Midbrain (tissue), 1 donor: ENCODE results near the gene TNFRSF9.
"Not testable (repeated sequence)": the region's sequence is repeated elsewhere in the genome, so short reads cannot be mapped to it uniquely, and the experiment has no call there.

Experiments used
- DNase-seq: peaks from one replicate; lab custom pipeline; 2025; lab: John Stamatoyannopoulos, UW

TNFRSF9 gene

DNA sequence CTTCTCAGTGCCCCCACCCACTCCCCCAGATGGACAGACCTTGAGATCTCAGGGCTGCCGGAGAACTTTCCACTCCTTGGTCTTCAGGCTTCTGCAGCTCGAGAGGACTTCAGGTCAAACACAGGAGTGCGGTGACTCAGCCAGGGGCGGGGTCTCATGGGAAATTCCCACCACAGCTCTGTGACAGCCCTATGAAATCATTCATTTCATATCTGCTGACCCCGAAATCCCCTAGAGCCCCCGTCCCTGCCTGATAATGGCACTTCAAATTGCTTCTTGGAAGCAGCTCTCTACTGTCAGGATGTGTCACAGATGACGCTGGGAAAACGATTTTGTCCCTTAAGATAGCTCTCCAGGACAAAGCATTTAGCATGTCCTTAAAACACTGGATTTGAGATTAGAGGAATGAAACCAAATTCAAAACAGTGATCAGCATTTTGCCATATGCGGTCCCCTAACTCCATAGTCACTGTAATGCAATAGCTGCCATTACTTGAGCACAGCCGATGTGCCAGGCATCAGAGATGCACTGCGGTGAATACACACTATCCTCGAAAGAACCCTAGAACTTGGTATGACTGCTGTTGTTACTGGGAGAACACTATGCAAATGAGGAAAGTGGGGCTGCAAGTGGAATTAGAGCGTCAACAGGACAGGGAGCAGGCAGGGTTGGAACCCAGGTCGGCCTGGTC lies at the start of gene TNFRSF9:
TSS of gene TNFRSF9 (minus strand) at position 95 of the 692 bp plus-strand sequence. CDS start 845 bp downstream, outside the sequence.
- DNase-seq: no peak

DNA sequence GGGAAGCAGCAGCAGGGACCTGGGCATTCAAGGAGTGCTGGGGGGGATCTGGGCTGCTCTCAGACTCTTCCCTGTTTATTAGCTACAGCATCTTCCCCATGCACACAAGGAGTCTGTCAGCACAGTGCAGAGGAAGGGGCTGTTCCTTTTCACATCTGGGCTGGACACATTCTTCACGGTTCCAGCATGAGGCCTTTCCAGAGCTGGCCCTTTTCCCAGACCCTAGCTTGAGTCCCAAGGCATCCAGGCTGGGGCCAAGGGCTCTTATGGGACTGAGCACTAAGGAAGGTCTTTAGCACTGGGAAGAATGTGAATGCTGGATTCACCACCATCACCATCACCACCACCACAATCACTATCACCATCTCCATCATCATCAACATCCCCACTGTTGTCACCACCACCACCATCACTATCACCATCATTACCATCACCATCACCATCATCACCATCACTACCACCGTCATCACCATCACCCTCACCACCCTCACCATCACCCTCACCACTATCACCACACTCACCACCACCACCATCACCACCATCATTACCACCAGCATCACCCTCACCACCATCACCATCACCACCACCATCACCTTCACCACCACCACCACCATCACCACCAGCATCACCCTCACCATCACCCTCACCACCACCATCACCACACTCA lies 49.3 kb upstream of the TNFRSF9 start:
- DNase-seq: no peak

DNA sequence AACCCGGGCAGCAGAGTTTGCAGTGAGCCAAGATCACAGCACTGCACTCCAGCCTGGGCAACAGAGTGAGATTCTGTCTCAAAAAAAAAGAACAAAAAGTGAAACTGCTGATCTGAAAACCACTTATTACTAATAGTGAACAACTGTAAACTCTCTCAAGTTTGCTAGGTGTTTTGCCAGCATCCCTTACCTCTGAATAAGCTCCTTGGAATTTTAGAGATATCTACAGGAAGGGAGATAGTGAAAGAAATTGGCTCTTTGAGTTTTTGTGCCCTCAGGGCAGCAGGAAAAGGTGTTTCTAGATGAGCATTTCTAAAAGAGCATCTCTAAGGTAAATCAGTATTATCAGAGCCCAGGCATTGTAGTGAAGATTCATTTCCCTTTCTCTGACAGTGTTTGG lies 47.9 kb upstream of the TNFRSF9 start:
- DNase-seq: no peak

- DNase-seq: no peak
Measured at GRCh38 chr1:7987528-7987927, 46.9 kb upstream of the TNFRSF9 start.

DNA sequence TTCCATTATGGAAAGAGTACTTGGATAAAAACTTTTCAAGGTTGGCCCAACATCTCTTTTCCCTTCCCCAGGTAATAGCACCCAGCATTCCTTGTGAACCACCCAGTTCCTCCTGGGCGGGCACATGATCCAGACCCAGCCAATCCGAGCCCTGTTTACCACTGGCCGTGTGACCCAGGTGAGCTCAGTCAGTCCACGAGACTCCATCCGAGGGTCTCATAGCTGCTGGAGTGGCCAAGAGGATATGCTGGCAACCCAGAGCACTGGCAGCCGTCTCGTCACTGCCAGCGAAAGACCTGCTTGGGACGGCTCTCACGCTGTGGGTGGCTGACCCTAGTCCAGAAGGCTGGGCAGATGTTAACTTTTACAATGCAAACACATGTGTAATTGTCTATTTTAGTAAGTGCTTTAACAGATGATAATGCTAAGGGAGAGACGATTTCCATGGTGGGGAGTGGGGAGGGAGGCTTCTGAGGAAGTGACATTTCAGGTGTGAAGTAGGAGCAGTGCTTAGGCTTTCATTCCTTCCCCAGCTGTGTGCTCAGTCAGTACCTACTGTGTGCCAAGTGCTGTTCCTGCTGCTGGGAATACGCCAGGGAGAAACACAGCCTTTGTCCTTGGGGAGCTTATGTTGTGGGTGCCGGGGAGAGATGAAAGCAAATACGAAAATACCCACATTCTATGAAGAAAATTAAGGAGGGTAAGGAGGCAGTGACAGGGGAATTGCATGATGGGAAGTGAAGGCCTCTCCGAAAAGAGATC lies 45.4 kb upstream of the TNFRSF9 start:
- no peak for DNase-seq

- no peak for DNase-seq
Measured at GRCh38 chr1:7984811-7985210, 44.2 kb upstream of the TNFRSF9 start.

- no peak for DNase-seq
Measured at GRCh38 chr1:7983086-7983778, 42.6 kb upstream of the TNFRSF9 start.

- no peak for DNase-seq
Measured at GRCh38 chr1:7980984-7981383, 40.3 kb upstream of the TNFRSF9 start.

DNA sequence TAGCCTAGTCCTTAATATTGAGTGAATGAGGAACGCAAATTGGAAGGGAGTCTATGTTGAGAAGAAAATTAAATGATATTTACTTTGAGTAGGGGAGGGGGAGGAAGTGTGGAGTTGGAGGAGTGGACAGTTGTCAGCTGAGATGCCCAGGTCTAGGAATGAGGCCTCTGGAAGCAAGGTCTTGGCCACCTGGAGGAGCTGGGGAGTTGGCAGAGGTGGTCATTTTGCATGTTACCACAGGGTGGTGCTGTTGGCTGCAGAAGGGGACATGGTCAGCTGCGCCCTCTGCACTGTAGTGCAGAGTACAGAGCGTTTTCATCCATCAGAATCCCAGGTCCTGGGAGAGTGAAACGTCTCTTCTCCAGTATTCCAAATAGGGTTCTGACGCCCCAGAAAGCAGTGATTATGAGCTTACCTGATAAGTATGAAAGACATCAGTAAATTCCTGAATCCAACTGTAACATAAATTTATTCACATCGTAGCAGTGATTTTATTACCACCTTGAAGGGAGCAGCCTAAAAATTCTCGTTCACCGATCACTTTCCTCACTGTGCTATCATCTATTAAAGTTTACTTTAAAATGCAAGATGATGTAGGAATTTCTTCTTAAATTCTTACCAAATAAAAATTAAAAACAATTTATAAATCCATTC lies 34.7 kb upstream of the TNFRSF9 start:
- DNase-seq: peak; percentile 71

- no peak for DNase-seq
Measured at GRCh38 chr1:7973086-7973485, 32.4 kb upstream of the TNFRSF9 start.

- no peak for DNase-seq
Measured at GRCh38 chr1:7972285-7972684, 31.6 kb upstream of the TNFRSF9 start.

GRCh38 chr1:7971024-7971423 lies 30.4 kb upstream of the TNFRSF9 start:
- DNase-seq: no peak

DNA sequence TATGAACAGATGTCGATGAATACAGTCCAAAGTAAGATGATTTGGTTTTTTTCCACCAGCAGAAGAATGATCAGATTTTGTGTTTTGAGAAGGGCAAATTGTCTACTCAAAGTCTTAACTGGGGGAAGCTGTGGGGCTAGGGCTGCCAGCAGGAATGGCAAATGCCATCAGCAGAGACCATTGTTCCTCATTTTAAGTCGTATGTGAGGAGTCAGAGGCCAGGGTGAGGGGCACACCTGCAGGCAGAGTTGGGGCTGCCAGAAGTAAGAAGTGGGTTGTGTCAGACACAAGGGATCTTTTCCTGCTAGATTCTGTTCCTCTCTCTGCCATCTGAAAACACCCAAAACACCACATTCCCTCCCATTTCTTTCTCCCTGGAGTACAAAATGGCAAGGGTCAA lies 29.6 kb upstream of the TNFRSF9 start:
- DNase-seq: no peak

GRCh38 chr1:7967651-7968050 lies 27.0 kb upstream of the TNFRSF9 start:
- no peak for DNase-seq

DNA sequence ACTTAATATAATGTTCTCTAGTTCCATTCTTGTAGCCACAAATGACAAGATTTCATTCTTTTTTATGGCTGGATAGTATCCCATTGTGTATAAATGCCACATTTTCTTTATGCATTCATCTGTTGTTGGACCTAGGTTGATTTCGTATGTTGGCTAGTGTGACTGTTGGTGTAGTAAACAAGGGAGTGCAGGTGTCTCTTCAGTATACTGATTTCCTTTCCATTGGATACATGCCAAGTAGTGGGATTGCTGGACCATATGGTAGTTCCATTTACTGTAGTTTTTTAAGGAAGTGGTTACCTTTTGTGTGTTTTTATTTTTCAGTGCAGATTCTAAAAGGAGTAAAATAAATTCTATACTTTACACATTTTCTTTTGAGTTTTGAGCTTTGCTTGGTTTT lies 26.6 kb upstream of the TNFRSF9 start:
- DNase-seq: no peak

DNA sequence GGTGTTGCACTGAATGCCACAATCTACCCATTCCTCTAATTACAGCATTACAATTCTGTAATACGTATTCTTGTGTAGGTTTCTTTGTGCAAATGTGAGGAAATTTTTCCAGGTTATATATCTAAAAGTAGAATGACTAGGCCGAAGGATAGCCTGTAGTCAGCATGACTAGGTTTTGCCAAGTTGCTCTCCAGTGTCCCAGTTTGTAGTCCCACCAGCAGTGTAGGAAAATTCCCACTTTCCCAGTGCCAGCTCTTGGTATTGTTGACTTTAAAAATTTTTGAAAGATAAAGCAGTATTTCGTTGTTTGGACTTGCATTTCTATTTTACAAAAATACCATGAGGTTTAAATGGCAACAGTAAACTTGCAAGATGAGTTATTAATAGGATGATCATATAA lies 23.8 kb upstream of the TNFRSF9 start:
- no peak for DNase-seq

DNA sequence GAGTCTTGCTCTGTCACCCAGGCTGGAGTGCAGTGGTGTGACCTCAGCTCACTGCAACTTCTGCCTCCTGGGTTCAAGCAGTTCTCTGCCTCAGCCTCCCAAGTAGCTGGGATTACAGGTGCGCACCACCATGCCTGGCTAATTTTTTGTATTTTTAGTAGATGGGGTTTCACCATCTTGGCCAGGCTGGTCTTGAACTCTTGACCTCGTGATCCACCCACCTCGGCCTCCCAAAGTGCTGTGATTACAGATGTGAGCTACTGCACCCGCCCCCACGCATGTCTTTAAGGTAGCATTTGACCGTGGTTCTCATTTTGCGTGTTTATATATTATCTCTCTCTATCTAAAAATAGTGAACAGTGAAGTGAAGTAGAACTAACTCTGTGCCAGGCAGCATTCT lies 23.2 kb upstream of the TNFRSF9 start:
- not testable (repeated sequence) for DNase-seq

GRCh38 chr1:7963378-7963730 lies 22.7 kb upstream of the TNFRSF9 start:
- DNase-seq: not testable (repeated sequence)

DNA sequence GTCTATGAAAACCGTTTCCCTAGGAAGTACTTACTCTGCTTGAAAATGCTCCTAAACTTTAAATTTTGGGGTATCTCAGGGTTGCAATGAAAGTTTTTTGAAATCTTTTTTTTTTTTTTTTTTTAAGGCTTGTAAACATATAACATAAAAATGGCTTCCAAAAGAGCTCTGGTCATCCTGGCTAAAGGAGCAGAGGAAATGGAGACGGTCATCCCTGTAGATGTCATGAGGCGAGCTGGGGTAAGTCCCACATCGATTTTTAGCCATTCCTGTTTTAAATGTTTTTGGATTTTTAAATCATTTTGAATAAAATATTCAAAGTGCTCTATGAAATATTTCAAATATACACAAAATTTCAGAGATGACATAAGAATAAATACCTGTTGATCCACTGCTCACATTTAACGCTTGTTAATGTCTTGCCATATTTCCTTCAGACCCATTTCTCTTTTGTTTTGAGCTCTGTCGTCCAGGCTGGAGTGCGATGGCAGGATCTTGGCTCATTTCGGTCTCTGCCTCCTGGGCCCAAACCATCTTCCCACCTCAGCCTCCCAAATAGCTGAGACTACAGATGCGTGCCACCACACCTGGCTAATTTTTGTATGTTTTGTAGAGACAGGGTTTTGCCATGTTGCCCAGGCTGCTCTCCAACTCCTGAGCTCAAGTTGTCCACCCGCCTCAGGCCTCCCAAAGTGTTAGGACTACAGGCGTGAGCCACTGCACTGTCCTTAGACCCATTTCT lies 22.2 kb upstream of the TNFRSF9 start:
- no peak for DNase-seq

DNA sequence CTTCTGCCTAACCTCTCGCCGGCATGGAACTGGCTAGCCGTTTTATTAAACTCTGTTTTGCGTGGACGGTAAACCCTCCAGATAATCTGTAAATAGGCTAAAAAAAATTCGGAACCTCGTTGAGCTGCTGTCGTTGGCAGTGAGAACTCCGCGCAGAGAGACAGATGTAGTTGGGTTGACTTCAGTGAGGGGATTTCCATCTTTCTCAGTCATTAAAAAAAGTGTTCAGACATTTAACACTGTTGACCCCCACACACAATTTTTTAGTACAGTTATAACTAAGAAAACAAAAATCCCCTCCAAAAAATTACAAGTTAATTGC lies 21.3 kb upstream of the TNFRSF9 start:
- DNase-seq: no peak

DNA sequence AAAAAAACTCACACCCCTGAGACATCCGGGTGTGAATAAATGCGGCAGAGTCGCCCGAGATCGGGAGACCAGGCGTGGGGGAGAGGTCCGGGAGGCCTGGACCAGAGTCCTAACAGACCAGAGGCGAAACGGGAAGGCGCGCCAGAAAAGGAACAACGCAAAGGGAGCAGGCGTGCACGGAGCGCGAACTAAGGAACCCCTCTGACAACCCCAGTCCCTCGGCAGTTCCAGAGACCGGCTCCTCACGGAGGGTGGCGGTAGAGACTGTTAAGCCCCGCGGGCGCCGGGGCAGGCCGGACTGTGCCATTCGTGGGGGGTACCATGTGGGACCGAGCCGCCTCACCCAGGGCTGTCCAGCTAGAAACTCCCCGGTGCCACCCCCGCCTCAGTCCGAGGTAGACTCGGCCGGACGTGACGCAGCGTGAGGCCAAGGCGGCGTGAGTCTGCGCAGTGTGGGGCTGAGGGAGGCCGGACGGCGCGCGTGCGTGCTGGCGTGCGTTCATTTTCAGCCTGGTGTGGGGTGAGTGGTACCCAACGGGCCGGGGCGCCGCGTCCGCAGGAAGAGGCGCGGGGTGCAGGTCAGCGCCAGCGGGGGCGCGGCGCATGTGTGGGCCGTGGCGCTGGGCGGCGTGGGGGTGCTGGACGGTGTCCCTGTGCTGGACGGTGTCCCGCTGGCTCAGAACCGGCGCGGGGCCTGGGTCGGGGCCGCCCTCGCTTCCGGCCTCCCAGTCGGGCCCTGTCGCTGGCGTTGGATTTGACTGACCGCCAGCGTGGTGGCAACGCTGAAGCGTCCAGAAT lies 20.8 kb upstream of the TNFRSF9 start, which contains the start of gene PARK7:
TSS of gene PARK7 (plus strand) at position 496 of the 798 bp plus-strand sequence. CDS start 1,075 bp downstream, outside the sequence.
- DNase-seq: peak; percentile 98
